Vagina (tissue), 2 donors: ENCODE measurements around the gene TGM5.

ENCODE experiments used
- POLR2A ChIP-seq, 2 donors: fragments of 450-650 bp; IDR thresholded peaks; one replicate each; pipeline ENCODE4 v1.6.1; 2017; ENCODE audit warnings: antibody characterized with exemption in 2 of 2, mild to moderate bottlenecking in 2 of 2, moderate library complexity in 2 of 2
- POLR2AphosphoS5 ChIP-seq, 2 donors: sonication (generic); formaldehyde crosslinking; IDR thresholded peaks; one replicate each; pipeline ENCODE4 v1.9.0; 2017; ENCODE audit warnings: antibody characterized with exemption in 2 of 2, mild to moderate bottlenecking in 2 of 2, low read depth in 1 of 2; ENCODE audit not compliant: insufficient read depth in 1 of 2
- TF ChIP-seq, protein P1 (sequence below), 3 experiments: fragments of 450-650 bp in 2 of 3; fragments of 200-600 bp in 1 of 3; sonication (generic) in 1 of 3; IDR thresholded peaks; one replicate each; pipeline ENCODE4 v1.5.1; 2017 to 2019; ENCODE audit warnings: antibody characterized with exemption in 3 of 3, mild to moderate bottlenecking in 2 of 3, moderate library complexity in 2 of 3

DNA sequence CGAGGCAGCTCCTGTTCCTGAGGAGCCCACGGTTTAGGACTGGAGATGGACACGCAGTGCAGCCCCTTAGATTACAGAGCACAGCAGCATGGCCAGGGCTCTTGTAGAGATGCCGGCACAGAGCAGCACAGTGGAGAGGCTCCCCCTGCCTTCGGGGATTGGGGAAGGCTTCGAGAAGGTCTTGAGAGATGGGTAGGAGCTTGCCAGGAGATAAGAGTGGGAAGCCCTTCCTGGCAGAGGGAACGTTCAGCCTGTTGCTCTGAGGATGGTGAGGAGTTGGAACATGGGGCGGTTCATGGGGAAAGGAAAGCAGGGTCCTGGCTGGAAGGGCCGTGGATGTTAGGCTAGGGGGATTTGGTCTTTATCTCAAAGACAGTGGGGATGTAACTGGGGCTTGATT is 55.9 kb downstream of the TGM5 start:
- TF ChIP-seq POLR2A (IDR thresholded peaks at IDR 0.05) (no peak), POLR2AphosphoS5 (IDR thresholded peaks at IDR 0.05; ENCODE audit: insufficient read depth in 1 of 2, low read depth in 1 of 2) (no peak)
- TF ChIP-seq, protein P1, sequence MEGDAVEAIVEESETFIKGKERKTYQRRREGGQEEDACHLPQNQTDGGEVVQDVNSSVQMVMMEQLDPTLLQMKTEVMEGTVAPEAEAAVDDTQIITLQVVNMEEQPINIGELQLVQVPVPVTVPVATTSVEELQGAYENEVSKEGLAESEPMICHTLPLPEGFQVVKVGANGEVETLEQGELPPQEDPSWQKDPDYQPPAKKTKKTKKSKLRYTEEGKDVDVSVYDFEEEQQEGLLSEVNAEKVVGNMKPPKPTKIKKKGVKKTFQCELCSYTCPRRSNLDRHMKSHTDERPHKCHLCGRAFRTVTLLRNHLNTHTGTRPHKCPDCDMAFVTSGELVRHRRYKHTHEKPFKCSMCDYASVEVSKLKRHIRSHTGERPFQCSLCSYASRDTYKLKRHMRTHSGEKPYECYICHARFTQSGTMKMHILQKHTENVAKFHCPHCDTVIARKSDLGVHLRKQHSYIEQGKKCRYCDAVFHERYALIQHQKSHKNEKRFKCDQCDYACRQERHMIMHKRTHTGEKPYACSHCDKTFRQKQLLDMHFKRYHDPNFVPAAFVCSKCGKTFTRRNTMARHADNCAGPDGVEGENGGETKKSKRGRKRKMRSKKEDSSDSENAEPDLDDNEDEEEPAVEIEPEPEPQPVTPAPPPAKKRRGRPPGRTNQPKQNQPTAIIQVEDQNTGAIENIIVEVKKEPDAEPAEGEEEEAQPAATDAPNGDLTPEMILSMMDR (IDR thresholded peaks at IDR 0.05) = no peak
